Measurements from ENCODE around the gene DGKQ. TPM values are rescaled to one million over a fixed set of nuclear protein-coding genes. Genes with fewer than 3 reads are reported as not detected.

DGKQ gene
- total RNA-seq, 1 donor: 9.9 TPM

- TF ChIP-seq CTCF (IDR thresholded peaks at IDR 0.05; ENCODE audit: insufficient read depth, low read length): no peak
- no peak for DNase-seq (ENCODE audit: low read depth)
- H3K4me3 ChIP-seq (ENCODE audit: low read depth, low read length): no peak overlapping the region
These were observed 22.2 kb downstream of the DGKQ start for GRCh38 chr4:951186-951585.

GRCh38 chr4:950136-951020 is 23.0 kb downstream of the DGKQ start:
- TF ChIP-seq CTCF (IDR thresholded peaks at IDR 0.05; ENCODE audit: insufficient read depth, low read length): no peak

GRCh38 chr4:949656-950055 is 23.7 kb downstream of the DGKQ start:
- no peak for TF ChIP-seq CTCF (IDR thresholded peaks at IDR 0.05; ENCODE audit: insufficient read depth, low read length)
- no peak overlapping the region for H3K4me3 ChIP-seq (ENCODE audit: low read depth, low read length)
- no peak for DNase-seq (ENCODE audit: low read depth)

More at GRCh38 chr4:950136-951020, 23.0 kb downstream of the DGKQ start:
- no peak for DNase-seq (ENCODE audit: low read depth)
- H3K4me3 ChIP-seq (ENCODE audit: low read depth, low read length): no peak overlapping the region

- no peak for TF ChIP-seq CTCF (IDR thresholded peaks at IDR 0.05; ENCODE audit: insufficient read depth, low read length)
- no peak for DNase-seq (ENCODE audit: low read depth)
- no peak overlapping the region for H3K4me3 ChIP-seq (ENCODE audit: low read depth, low read length)
These were observed 24.5 kb downstream of the DGKQ start for GRCh38 chr4:948936-949300.

GRCh38 chr4:948101-948935 is 25.1 kb downstream of the DGKQ start:
- DNase-seq (ENCODE audit: low read depth): no peak
- no peak overlapping the region for H3K4me3 ChIP-seq (ENCODE audit: low read depth, low read length)
- TF ChIP-seq CTCF (IDR thresholded peaks at IDR 0.05; ENCODE audit: insufficient read depth, low read length): no peak

- TF ChIP-seq CTCF (IDR thresholded peaks at IDR 0.05; ENCODE audit: insufficient read depth, low read length): no peak
- no peak for DNase-seq (ENCODE audit: low read depth)
- H3K4me3 ChIP-seq (ENCODE audit: low read depth, low read length): no peak overlapping the region
These were observed 25.8 kb downstream of the DGKQ start for GRCh38 chr4:947491-947971.

All from fibroblast of the aortic adventitia (primary cell).